Measurements from ENCODE around the gene RARB.

- no peak for TF ChIP-seq YY1 (IDR thresholded peaks at IDR 0.05; ENCODE audit: insufficient read depth, insufficient read length)
- no peak for TF ChIP-seq ZNF274 (IDR thresholded peaks at IDR 0.05; ENCODE audit: low read depth, low read length)
- no peak for TF ChIP-seq SUZ12 (IDR thresholded peaks at IDR 0.05; ENCODE audit: extremely low read depth, insufficient read depth, insufficient read length)
These were observed 158.1 kb downstream of the RARB start for GRCh38 chr3:25586167-25586505.

All from NT2/D1 (cell line).